ENCODE results near the gene OVAAL.

Gene OVAAL

DNA sequence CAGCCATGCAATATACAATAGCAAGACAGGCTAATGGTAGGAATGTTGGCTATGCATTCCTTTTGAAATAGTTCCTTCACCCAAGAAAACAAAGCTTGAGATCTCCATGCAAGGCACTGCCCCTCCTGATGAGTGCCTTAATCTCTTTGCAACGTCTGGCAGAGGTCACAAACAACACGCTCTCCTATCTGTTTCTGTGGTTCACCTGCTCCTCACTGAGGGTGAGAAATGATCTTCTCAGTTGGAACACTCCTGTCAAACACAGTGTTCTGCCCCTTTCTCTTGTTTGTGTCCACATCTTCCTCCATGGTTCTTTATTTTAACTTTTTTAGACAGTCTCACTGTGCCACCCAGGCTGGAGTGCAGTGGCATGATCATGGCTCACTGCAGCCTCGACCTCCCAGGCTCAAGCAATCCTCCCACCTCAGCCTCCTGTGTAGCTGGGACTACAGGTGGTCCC is 51.8 kb downstream of the OVAAL start:
- no peak overlapping the region for H3K9ac ChIP-seq (ENCODE audit: low read length)
- H3K4me1 ChIP-seq (ENCODE audit: control insufficient read depth, insufficient read depth, low read length) = peaks cover 12% of the 10 kb centered on the region
- no peaks in the 10 kb centered on the region for H3K9me3 ChIP-seq (ENCODE audit: control insufficient read depth, insufficient read depth, low read depth, low read length)
- H3K36me3 ChIP-seq (ENCODE audit: control insufficient read depth, insufficient read depth, low read length) = no peaks in the 10 kb centered on the region
- no peaks in the 10 kb centered on the region for H3K27me3 ChIP-seq (ENCODE audit: control insufficient read depth, insufficient read depth, low read length)
- H3K27ac ChIP-seq (ENCODE audit: low read depth, low read length) = no peak overlapping the region
- H3K4me3 ChIP-seq (ENCODE audit: low read depth, low read length) = no peak overlapping the region

DNA sequence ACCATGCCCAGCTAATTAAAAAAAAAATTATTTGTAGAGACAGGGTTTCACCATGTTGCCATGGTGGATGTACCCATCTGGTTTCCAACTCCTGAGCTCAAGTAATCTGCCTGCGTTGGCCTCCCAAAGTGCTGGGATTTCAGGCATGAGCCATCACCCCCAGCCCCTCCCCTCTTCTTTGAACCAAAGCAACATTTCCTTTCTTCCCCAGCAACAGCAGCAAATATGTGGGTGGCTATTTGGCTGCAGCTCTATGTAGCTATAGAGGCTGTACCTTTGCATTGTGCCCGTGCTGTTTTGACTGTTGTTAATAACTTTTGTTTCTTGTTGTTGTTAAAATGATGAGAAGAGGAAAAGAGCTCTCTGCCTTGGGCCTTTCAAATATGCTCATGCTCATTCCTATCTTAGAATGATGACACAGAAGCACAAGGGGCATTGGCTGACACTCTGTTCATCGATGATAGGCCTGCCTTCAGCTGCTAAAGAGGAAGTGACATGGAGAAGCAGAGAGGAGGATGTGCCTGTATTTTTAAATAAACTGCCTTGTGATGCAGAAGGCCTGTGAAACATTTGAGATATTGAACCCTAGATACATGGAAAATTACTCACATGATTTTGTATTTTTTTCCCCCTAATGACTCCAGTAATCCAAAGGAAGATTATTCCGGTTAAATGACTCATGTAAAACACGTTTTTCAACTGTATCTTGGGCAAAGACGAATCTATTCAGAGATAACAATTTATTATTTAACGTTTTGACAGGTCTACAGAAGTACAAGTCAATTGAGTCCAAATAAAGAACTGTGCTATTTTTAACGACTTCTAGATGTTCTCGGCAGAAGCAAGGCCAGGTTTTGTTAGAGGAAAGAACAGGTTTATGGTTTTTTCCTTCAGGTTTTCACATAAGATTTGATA is 52.5 kb downstream of the OVAAL start:
- no peak overlapping the region for H3K27ac ChIP-seq (ENCODE audit: low read depth, low read length)
- H3K9me3 ChIP-seq (ENCODE audit: control insufficient read depth, insufficient read depth, low read depth, low read length) = no peaks in the 10 kb centered on the region
- H3K36me3 ChIP-seq (ENCODE audit: control insufficient read depth, insufficient read depth, low read length) = no peaks in the 10 kb centered on the region
- H3K4me1 ChIP-seq (ENCODE audit: control insufficient read depth, insufficient read depth, low read length) = peaks cover 12% of the 10 kb centered on the region
- H3K4me3 ChIP-seq (ENCODE audit: low read depth, low read length) = no peak overlapping the region
- no peaks in the 10 kb centered on the region for H3K27me3 ChIP-seq (ENCODE audit: control insufficient read depth, insufficient read depth, low read length)
- no peak overlapping the region for H3K9ac ChIP-seq (ENCODE audit: low read length)

DNA sequence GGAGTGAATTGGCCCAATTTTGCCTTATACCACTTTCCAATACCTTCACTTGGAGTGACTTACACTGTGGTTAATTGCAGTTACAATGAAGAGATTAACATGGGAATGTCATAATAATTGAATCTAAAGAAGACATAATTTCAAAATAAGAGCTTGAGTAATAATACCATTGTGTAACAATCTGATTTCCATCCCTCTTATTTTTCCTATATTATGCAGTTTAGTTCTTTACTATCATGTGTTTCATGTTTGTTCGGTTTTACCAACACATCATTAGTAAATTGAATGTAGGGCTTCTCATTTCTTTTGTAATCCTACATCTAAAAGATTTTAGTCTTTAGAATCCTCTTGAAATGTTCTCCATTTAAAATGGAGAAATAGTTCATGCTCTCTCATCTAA is 53.9 kb downstream of the OVAAL start:
- no peak overlapping the region for H3K9ac ChIP-seq (ENCODE audit: low read length)
- H3K9me3 ChIP-seq (ENCODE audit: control insufficient read depth, insufficient read depth, low read depth, low read length) = no peaks in the 10 kb centered on the region
- no peaks in the 10 kb centered on the region for H3K27me3 ChIP-seq (ENCODE audit: control insufficient read depth, insufficient read depth, low read length)
- H3K4me3 ChIP-seq (ENCODE audit: low read depth, low read length) = no peak overlapping the region
- no peaks in the 10 kb centered on the region for H3K36me3 ChIP-seq (ENCODE audit: control insufficient read depth, insufficient read depth, low read length)
- H3K27ac ChIP-seq (ENCODE audit: low read depth, low read length) = no peak overlapping the region
- H3K4me1 ChIP-seq (ENCODE audit: control insufficient read depth, insufficient read depth, low read length) = peaks cover 12% of the 10 kb centered on the region

DNA sequence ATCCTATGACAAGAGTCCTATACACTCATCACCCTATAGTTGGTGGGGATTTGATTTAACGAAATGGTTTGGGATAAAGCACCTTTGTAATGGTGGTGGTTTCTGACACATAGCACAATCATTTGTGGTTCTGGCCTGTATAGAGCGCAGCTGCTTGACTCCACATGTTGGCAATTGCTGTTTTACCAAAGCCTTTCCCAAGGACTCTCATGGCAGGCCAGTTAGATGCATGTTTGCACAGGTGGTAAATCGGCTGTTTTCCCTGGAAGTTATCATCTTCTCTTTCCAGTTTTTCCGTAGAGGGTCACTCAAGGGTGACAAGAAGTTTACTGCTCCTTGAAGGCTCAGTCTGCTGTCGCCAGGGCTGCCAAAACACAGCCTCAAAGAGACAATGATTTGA is 56.0 kb downstream of the OVAAL start:
- no peaks in the 10 kb centered on the region for H3K27me3 ChIP-seq (ENCODE audit: control insufficient read depth, insufficient read depth, low read length)
- no peak overlapping the region for H3K4me3 ChIP-seq (ENCODE audit: low read depth, low read length)
- peaks cover 11% of the 10 kb centered on the region for H3K4me1 ChIP-seq (ENCODE audit: control insufficient read depth, insufficient read depth, low read length)

DNA sequence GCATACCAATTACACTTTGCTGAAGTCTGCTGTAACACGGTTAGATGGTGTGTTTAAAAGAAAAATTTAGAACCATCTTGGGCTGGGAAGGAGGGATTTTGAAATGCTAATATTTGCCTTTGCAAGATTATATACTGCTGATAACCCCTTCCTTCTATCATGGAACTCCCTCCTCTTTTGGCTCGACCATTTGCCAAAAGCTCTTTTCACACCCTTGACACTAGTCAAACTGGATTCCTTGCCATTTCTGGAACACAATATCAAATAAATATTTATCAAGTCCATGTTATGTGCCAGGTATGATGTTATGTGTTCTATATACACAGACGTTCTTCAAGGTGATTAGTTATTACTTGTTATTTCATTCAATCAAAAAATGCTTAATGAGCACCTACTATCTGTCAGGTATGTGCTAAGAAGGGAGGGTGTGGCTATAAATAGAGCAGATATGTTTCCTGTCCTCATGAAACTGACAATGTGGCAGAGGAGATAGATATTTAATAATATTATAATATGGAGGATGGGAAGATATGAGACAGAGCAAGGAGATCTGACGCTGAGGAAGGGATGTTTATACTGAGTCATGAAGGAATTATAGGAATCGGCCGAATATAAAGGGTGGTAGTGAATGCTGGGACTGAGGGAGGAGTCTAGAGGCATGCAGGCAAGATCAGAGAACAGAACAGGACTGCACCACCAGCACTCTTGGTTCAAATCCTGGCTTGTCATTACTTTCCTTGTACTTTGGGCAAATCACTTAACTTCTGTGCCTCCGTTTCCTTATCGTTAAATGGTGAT is 56.9 kb downstream of the OVAAL start:
- Histone ChIP-seq H3K36me3 (ENCODE audit: control insufficient read depth, insufficient read depth, low read length) (no peaks in the 10 kb centered on the region), H3K9me3 (ENCODE audit: control insufficient read depth, insufficient read depth, low read depth, low read length) (no peaks in the 10 kb centered on the region)

More for the DNA sequence above, 56.0 kb downstream of the OVAAL start:
- Histone ChIP-seq H3K27ac (ENCODE audit: low read depth, low read length) (no peak overlapping the region), H3K9me3 (ENCODE audit: control insufficient read depth, insufficient read depth, low read depth, low read length) (no peaks in the 10 kb centered on the region), H3K9ac (ENCODE audit: low read length) (no peak overlapping the region), H3K36me3 (ENCODE audit: control insufficient read depth, insufficient read depth, low read length) (no peaks in the 10 kb centered on the region)

More for the DNA sequence above, 56.9 kb downstream of the OVAAL start:
- peaks cover 1% of the 10 kb centered on the region; the same call in 1 of the 2 replicates for H3K4me1 ChIP-seq (ENCODE audit: control insufficient read depth, insufficient read depth, low read length)
- no peak overlapping the region for H3K4me3 ChIP-seq (ENCODE audit: low read depth, low read length)
- no peak overlapping the region for H3K9ac ChIP-seq (ENCODE audit: low read length)
- H3K27me3 ChIP-seq (ENCODE audit: control insufficient read depth, insufficient read depth, low read length) = no peaks in the 10 kb centered on the region
- no peak overlapping the region for H3K27ac ChIP-seq (ENCODE audit: low read depth, low read length)

All from HUES6 (cell line).